Mucosa of descending colon (tissue), 3 donors: ENCODE measurements around the gene COX10. TPM values are rescaled to one million over a fixed set of nuclear protein-coding genes. Genes with fewer than 3 reads are reported as not detected.

Experiments
- ATAC-seq: fragments of 200-7000 bp; cut with Tn5 transposase; one replicate; pipeline ENCODE4 v1.9.1; 2020; ENCODE audit warnings: mild to moderate bottlenecking, moderate library complexity
- DNase-seq, 3 donors: peaks; one replicate each; pipeline ENCODE4 v3.0.0-alpha.2; 2020
- H3K36me3 ChIP-seq: fragments of 200-600 bp; one replicate; pipeline ENCODE4 v1.8.0; 2021; ENCODE audit warnings: low read depth, mild to moderate bottlenecking
- H3K4me1 ChIP-seq: fragments of 200-600 bp; one replicate; pipeline ENCODE4 v1.8.0; 2021; ENCODE audit warnings: low read depth, mild to moderate bottlenecking
- H3K4me3 ChIP-seq: fragments of 200-600 bp; one replicate; pipeline ENCODE4 v1.8.0; 2021; ENCODE audit warnings: mild to moderate bottlenecking
- H3K9me3 ChIP-seq: fragments of 200-600 bp; one replicate; pipeline ENCODE4 v1.8.0; 2021; ENCODE audit warnings: mild to moderate bottlenecking
- intact Hi-C, 2 donors: fragments of 100-400 bp; cut with DNase I in 1 of 2; cut with micrococcal nuclease in 1 of 2; formaldehyde crosslinking; loops; one replicate each; pipeline versions ENCODE4 v1.11.0 to v1.11.1; 2022; cut with DNase I, micrococcal nuclease
- total RNA-seq, 3 donors: library from RNA; stranded (reverse); fragmentation: NEBNext Ultra II Directional in 2 of 3; extraction: Animal tissue kit (Norgen Biotek cat#: 25700) in 2 of 3; gene quantifications; one replicate each; pipeline versions ENCODE4 v1.2.1 to v1.2.4, GENCODE V29; 2021 to 2023
- TF ChIP-seq, protein P1 (sequence below): fragments of 200-600 bp; IDR thresholded peaks from one replicate; pipeline ENCODE4 v1.8.0; 2022; ENCODE audit warnings: antibody characterized with exemption, mild to moderate bottlenecking
- donor health status: DM: no; HTN: no; CAD: no; lungs with moderate emphysema.
- donor health status: DM: no; HTN: no; CAD: no.
- donor health status: DM: no; HTN: yes; CAD: no.

COX10 gene
- total RNA-seq, 3 donors from 2014 or later: 24.9 to 36.3 (median 35.5) TPM

DNA sequence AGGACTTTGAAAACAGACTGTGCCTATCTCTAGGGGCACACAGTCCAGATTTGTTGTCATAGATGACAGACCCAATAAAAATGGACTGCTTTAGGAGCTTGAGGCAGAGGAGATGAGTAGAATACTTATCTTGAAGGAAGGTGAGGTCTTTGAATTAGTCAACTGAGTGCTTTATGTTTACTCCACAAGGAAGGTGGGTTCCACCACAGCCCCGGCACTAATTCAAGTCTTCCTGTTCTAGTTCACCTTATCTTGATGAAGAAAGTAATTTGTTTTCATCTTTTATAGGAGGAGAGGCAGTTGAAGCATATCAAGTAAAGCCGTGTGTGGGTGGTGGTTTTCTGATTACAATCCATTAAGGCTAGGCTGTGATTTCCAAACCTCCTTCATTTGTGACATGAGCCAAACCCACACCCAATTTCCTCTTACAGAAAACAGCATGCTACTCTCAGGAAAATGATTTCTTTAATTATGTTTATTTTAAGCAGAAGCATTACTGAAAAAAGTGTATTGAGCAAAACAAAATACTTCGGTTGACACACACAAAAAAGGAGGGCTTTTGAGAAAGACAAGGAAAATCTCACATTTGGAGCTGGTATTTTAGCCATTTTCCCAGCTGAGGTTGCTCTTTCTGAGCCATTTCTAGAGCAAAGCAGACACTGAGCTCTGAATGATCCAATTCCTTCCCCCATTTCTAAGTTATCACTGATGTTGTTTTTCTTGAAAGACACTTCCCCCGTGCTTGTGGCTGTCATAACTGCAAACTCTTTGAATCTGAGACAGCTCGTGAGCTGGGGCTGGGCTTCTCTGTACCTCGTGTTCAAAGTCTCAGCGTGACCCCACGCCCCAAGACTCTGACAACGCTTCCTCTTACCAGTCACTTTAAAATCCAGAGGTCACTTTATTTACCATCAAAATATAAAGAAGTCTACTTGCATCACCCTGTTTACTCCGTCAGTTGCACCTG lies 132.0 kb downstream of the COX10 start:
- Histone ChIP-seq H3K9me3 (no peaks in the 10 kb centered on the region), H3K4me3 (no peak overlapping the region), H3K36me3 (no peaks in the 10 kb centered on the region), H3K4me1 (peaks cover 19% of the 10 kb centered on the region)
- DNase-seq: peak in 2 of 3 donors; percentile 45 to 63
- intact Hi-C loops: no loop called here
- peak; percentile 43 for ATAC-seq
- TF ChIP-seq, protein P1, sequence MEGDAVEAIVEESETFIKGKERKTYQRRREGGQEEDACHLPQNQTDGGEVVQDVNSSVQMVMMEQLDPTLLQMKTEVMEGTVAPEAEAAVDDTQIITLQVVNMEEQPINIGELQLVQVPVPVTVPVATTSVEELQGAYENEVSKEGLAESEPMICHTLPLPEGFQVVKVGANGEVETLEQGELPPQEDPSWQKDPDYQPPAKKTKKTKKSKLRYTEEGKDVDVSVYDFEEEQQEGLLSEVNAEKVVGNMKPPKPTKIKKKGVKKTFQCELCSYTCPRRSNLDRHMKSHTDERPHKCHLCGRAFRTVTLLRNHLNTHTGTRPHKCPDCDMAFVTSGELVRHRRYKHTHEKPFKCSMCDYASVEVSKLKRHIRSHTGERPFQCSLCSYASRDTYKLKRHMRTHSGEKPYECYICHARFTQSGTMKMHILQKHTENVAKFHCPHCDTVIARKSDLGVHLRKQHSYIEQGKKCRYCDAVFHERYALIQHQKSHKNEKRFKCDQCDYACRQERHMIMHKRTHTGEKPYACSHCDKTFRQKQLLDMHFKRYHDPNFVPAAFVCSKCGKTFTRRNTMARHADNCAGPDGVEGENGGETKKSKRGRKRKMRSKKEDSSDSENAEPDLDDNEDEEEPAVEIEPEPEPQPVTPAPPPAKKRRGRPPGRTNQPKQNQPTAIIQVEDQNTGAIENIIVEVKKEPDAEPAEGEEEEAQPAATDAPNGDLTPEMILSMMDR: no peak

DNA sequence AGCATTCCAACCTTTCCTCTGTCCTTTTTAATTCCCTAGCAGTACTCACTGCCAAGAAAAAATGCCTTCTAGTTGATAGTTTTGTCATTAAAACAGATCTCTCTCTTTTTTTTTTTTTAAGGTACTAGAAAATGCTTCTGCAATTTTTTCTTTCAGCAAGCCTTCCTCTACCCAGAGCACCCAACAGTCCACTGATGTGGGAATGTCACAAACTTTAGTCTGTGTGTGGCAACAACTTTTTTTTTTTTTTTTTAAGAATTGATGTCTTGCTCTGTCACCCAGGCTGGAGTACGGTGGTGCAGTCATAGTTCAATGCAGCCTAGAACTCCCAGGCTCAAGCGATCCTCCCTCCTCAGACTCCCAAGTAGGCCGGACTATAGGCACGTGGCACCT lies 132.7 kb downstream of the COX10 start:
- H3K4me3 ChIP-seq: no peak overlapping the region

GRCh38 chr17:14202388-14203166 lies 133.3 kb downstream of the COX10 start:
- ATAC-seq: no peak
- intact Hi-C loops: no loop called here
- peaks cover 19% of the 10 kb centered on the region for H3K4me1 ChIP-seq
- no peak for DNase-seq
- no peaks in the 10 kb centered on the region for H3K36me3 ChIP-seq
- H3K4me3 ChIP-seq: no peak overlapping the region
- TF ChIP-seq, protein P1: no peak
- no peaks in the 10 kb centered on the region for H3K9me3 ChIP-seq

More for the DNA sequence above, 132.7 kb downstream of the COX10 start:
- intact Hi-C loops: no loop called here
- no peak for DNase-seq
- no peak for ATAC-seq
- TF ChIP-seq, protein P1: no peak
- Histone ChIP-seq H3K4me1 (peaks cover 19% of the 10 kb centered on the region), H3K36me3 (no peaks in the 10 kb centered on the region), H3K9me3 (no peaks in the 10 kb centered on the region)

GRCh38 chr17:14203388-14203787 lies 134.1 kb downstream of the COX10 start:
- no peaks in the 10 kb centered on the region for H3K9me3 ChIP-seq
- no peak overlapping the region for H3K4me3 ChIP-seq
- TF ChIP-seq, protein P1: no peak
- H3K36me3 ChIP-seq: no peaks in the 10 kb centered on the region
- intact Hi-C loops: no loop called here
- no peak for DNase-seq
- ATAC-seq: no peak
- peaks cover 19% of the 10 kb centered on the region for H3K4me1 ChIP-seq

DNA sequence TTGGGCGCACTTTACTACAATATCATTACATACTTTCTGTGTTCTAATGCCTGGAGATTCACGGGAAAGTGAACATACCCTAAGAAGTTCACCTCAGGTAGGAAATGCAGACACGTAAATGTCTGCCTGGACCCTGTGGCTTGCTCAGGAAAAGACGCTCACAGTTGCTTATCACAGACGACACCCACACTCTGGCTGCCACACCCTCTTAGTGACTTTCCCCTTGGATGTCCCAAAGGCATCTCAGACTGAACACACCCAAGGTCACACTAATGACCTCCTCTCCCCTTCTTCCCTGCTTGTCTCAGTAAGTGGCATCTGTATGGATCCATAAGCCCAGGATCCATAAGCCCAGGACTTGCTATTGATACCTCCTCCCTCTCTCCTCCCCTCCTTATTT lies 134.8 kb downstream of the COX10 start:
- TF ChIP-seq, protein P1: no peak
- Histone ChIP-seq H3K36me3 (no peaks in the 10 kb centered on the region), H3K4me1 (peaks cover 19% of the 10 kb centered on the region), H3K9me3 (no peaks in the 10 kb centered on the region), H3K4me3 (no peak overlapping the region)
- ATAC-seq: no peak
- no peak for DNase-seq
- intact Hi-C loops: no loop called here
